ENCODE data around the gene CTSA.
"Not testable (repeated sequence)": the region's sequence is repeated elsewhere in the genome, so short reads cannot be mapped to it uniquely, and the experiment has no call there.

Gene CTSA

GRCh38 chr20:45867136-45867818 lies 23.9 kb upstream of the CTSA start:
- DNase-seq: no peak

- DNase-seq: no peak
These were observed 23.3 kb upstream of the CTSA start for GRCh38 chr20:45867819-45868176.

GRCh38 chr20:45872626-45873025 lies 18.5 kb upstream of the CTSA start:
- no peak for DNase-seq

- no peak for DNase-seq
These were observed 17.6 kb upstream of the CTSA start for GRCh38 chr20:45873409-45874103.

- DNase-seq: not testable (repeated sequence)
These were observed 17.0 kb upstream of the CTSA start for GRCh38 chr20:45874104-45874481.

- no peak for DNase-seq
These were observed 16.6 kb upstream of the CTSA start for GRCh38 chr20:45874576-45874975.

GRCh38 chr20:45878076-45878761 lies 12.9 kb upstream of the CTSA start:
- DNase-seq: no peak

GRCh38 chr20:45880988-45881788 lies 9.9 kb upstream of the CTSA start, which contains the start of gene ZSWIM1:
TSS of gene ZSWIM1 (plus strand) at chr20:45881227. CDS start at chr20:45882593, 1,366 bp downstream.
- peak; percentile 96 to 99 for DNase-seq

- no peak for DNase-seq
These were observed 8.6 kb upstream of the CTSA start for GRCh38 chr20:45882469-45883099.

- no peak for DNase-seq
These were observed 8.1 kb upstream of the CTSA start for GRCh38 chr20:45883100-45883469.

GRCh38 chr20:45886590-45887345 lies 4.4 kb upstream of the CTSA start:
- no peak for DNase-seq

GRCh38 chr20:45887346-45887715 lies 3.8 kb upstream of the CTSA start, which contains the start of gene SPATA25:
TSS of gene SPATA25 (minus strand) at chr20:45887622. CDS start at chr20:45887590, 32 bp downstream.
- DNase-seq: no peak

GRCh38 chr20:45888681-45889080 lies 2.5 kb upstream of the CTSA start:
- no peak for DNase-seq

- DNase-seq: peak; percentile 47 to 53
These were observed 804 bp upstream of the CTSA start for GRCh38 chr20:45890077-45890984.

GRCh38 chr20:45892049-45892825 lies 1.1 kb downstream of the CTSA start:
- DNase-seq: no peak

- DNase-seq: peak in 1 of 2 donors; percentile 24
These were observed 1.8 kb downstream of the CTSA start for GRCh38 chr20:45892828-45893500.

- no peak for DNase-seq
These were observed 2.7 kb downstream of the CTSA start for GRCh38 chr20:45893831-45894230.

GRCh38 chr20:45894797-45895196 lies 3.7 kb downstream of the CTSA start:
- DNase-seq: no peak

GRCh38 chr20:45896641-45897161 lies 5.6 kb downstream of the CTSA start:
- no peak for DNase-seq

Measured in activated CD4-positive, alpha-beta T cell treated with anti-CD3 and anti-CD28 coated beads for 4 hours (primary cell).